ENCODE data around the gene TACR1. TPM values are rescaled to one million over a fixed set of nuclear protein-coding genes. Genes with fewer than 3 reads are reported as not detected.

TACR1 gene
- polyA plus RNA-seq, 1 of the 3 experiments (the other 2 are of a cell fraction), result under 0.01 TPM

GRCh38 chr2:75042823-75043222, 156.5 kb downstream of the TACR1 start:
- Histone ChIP-seq H3K79me2 (ENCODE audit: insufficient read depth) (no peaks in the 10 kb centered on the region), H3K4me3 (ENCODE audit: low read depth in 2 of 2, low read length in 1 of 2) (no peak overlapping the region), H3K27ac (ENCODE audit: low read depth in 2 of 2, low read length in 1 of 2) (no peak overlapping the region), H3K4me1 (ENCODE audit: control insufficient read depth in 1 of 2, insufficient read depth in 2 of 2, low read depth in 1 of 2, low read length in 1 of 2) (peaks cover 0 to 8% of the 10 kb centered on the region in 2 experiments; a peak in 3 of 4 replicates), H3K9me2 (no peaks in the 10 kb centered on the region; the same call in 1 of the 2 replicates), H3F3A (replicated peaks; ENCODE audit: insufficient read depth) (peaks cover 6% of the 10 kb centered on the region), H3K27me3 (ENCODE audit: insufficient read depth) (no peaks in the 10 kb centered on the region; the same call in 1 of the 2 replicates), H3K9me3 (no peaks in the 10 kb centered on the region), H2AFZ (ENCODE audit: low read depth) (no peak overlapping the region), H3K9ac (no peak overlapping the region), H3K36me3 (replicated peaks in 1 of 2; ENCODE audit: control insufficient read depth in 1 of 2, insufficient read depth in 2 of 2, low read length in 1 of 2) (no peaks in the 10 kb centered on the region), H4K20me1 (ENCODE audit: insufficient read depth) (no peaks in the 10 kb centered on the region), H3K4me2 (no peak overlapping the region)
- ChIA-PET POLR2A (no interaction called here), CTCF (no interaction called here)
- no peak for TF ChIP-seq MXI1 (IDR thresholded peaks at IDR 0.05; ENCODE audit: low read depth, low read length)
- TF ChIP-seq USF2 (IDR thresholded peaks at IDR 0.05; ENCODE audit: borderline replicate concordance, low read depth, low read length), result no peak
- no peak for TF ChIP-seq NRF1 (IDR thresholded peaks at IDR 0.05; ENCODE audit: low read depth, low read length)
- no peak for TF ChIP-seq FOSL2 (IDR thresholded peaks at IDR 0.05; ENCODE audit: borderline replicate concordance, low read depth)
- no peak for TF ChIP-seq PBX3 (IDR thresholded peaks at IDR 0.05)
- no peak for TF ChIP-seq RXRA (IDR thresholded peaks at IDR 0.05; ENCODE audit: borderline replicate concordance, low read depth)
- 91% methylated on average over 1 of the region's 1 CpG for whole genome bisulfite sequencing (ENCODE audit: low lambda C conversion rate)
- DNase-seq, result no peak

- H2AFZ ChIP-seq (ENCODE audit: low read depth), result no peak overlapping the region
- no peaks in the 10 kb centered on the region for H3K36me3 ChIP-seq (replicated peaks in 1 of 2; ENCODE audit: control insufficient read depth in 1 of 2, insufficient read depth in 2 of 2, low read length in 1 of 2)
- CTCF ChIA-PET, result no interaction called here
- TF ChIP-seq NRF1 (IDR thresholded peaks at IDR 0.05; ENCODE audit: low read depth, low read length) (no peak), EP300 (IDR thresholded peaks at IDR 0.05; ENCODE audit: borderline replicate concordance in 1 of 2, low read depth in 1 of 2, low read length in 1 of 2) (no peak), FOSL2 (IDR thresholded peaks at IDR 0.05; ENCODE audit: borderline replicate concordance, low read depth) (no peak), CHD2 (IDR thresholded peaks at IDR 0.05; ENCODE audit: low read length, partially characterized antibody) (no peak), TEAD4 (IDR thresholded peaks at IDR 0.05; ENCODE audit: borderline replicate concordance, insufficient read depth) (no peak), IRF3 (IDR thresholded peaks at IDR 0.05; ENCODE audit: low read depth, low read length) (no peak), GATA2 (CRISPR knock-in tag; IDR thresholded peaks at IDR 0.05) (no peak), EZH2phosphoT487 (IDR thresholded peaks at IDR 0.05; ENCODE audit: borderline replicate concordance, low read depth) (no peak), RFX5 (IDR thresholded peaks at IDR 0.05; ENCODE audit: low read length) (no peak), TAF1 (IDR thresholded peaks at IDR 0.05; ENCODE audit: borderline replicate concordance, low read depth, low read length) (no peak), SIN3A (IDR thresholded peaks at IDR 0.05; ENCODE audit: borderline replicate concordance, low read depth, low read length) (no peak), GABPA (IDR thresholded peaks at IDR 0.05; ENCODE audit: low read depth) (no peak), RAD21 (IDR thresholded peaks at IDR 0.05; ENCODE audit: low read length) (no peak)
- TF ChIP-seq, protein P1, sequence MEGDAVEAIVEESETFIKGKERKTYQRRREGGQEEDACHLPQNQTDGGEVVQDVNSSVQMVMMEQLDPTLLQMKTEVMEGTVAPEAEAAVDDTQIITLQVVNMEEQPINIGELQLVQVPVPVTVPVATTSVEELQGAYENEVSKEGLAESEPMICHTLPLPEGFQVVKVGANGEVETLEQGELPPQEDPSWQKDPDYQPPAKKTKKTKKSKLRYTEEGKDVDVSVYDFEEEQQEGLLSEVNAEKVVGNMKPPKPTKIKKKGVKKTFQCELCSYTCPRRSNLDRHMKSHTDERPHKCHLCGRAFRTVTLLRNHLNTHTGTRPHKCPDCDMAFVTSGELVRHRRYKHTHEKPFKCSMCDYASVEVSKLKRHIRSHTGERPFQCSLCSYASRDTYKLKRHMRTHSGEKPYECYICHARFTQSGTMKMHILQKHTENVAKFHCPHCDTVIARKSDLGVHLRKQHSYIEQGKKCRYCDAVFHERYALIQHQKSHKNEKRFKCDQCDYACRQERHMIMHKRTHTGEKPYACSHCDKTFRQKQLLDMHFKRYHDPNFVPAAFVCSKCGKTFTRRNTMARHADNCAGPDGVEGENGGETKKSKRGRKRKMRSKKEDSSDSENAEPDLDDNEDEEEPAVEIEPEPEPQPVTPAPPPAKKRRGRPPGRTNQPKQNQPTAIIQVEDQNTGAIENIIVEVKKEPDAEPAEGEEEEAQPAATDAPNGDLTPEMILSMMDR (IDR thresholded peaks at IDR 0.05), result no peak
These were observed 157.4 kb downstream of the TACR1 start for GRCh38 chr2:75041731-75042600.

More at GRCh38 chr2:75041731-75042600, 157.4 kb downstream of the TACR1 start:
- H3K4me2 ChIP-seq, result no peak overlapping the region
- no peaks in the 10 kb centered on the region; the same call in 1 of the 2 replicates for H3K27me3 ChIP-seq (ENCODE audit: insufficient read depth)
- POLR2A ChIA-PET, result no interaction called here
- DNase-seq, result no peak
- no peaks in the 10 kb centered on the region; a peak in 3 of 4 replicates for H3K4me1 ChIP-seq (ENCODE audit: control insufficient read depth in 1 of 2, insufficient read depth in 2 of 2, low read depth in 1 of 2, low read length in 1 of 2)
- H3F3A ChIP-seq (replicated peaks; ENCODE audit: insufficient read depth), result no peaks in the 10 kb centered on the region
- H4K20me1 ChIP-seq (ENCODE audit: insufficient read depth), result no peaks in the 10 kb centered on the region
- WGBS (ENCODE audit: low lambda C conversion rate), result 76% methylated on average over 7 of the region's 7 CpGs
- H3K9ac ChIP-seq, result no peak overlapping the region
- H3K9me2 ChIP-seq, result no peaks in the 10 kb centered on the region; the same call in 1 of the 2 replicates
- H3K9me3 ChIP-seq, result no peaks in the 10 kb centered on the region
- no peak overlapping the region for H3K27ac ChIP-seq (ENCODE audit: low read depth in 2 of 2, low read length in 1 of 2)
- no peak overlapping the region for H3K4me3 ChIP-seq (ENCODE audit: low read depth in 2 of 2, low read length in 1 of 2)
- no peaks in the 10 kb centered on the region for H3K79me2 ChIP-seq (ENCODE audit: insufficient read depth)
